Neural cell (in vitro differentiated cells): ENCODE results near the gene DCC.

ENCODE experiments used
- EP300 ChIP-seq: fragments of 450-650 bp; conservative IDR thresholded peaks from 2 replicates; pipeline ENCODE4 v1.6.1; 2014; ENCODE audit warnings: antibody characterized with exemption, mild to moderate bottlenecking, moderate library complexity; ENCODE audit not compliant: poor library complexity, severe bottlenecking
- EZH2 ChIP-seq: fragments of 200-600, 300-800 bp; shearing (Covaris generic), sonication (generic); IDR thresholded peaks from 2 replicates; pipeline ENCODE4 v1.6.1; 2014; ENCODE audit warnings: antibody characterized with exemption, low read length, borderline replicate concordance, mild to moderate bottlenecking; ENCODE audit not compliant: insufficient read depth, poor library complexity, severe bottlenecking
- POLR2AphosphoS5 ChIP-seq: IDR thresholded peaks from 2 replicates; pipeline ENCODE4 v1.6.1; 2012
- RAD21 ChIP-seq: fragments of 450-650 bp; conservative IDR thresholded peaks from 2 replicates; pipeline ENCODE4 v1.6.1; 2014; ENCODE audit warnings: antibody characterized with exemption, mild to moderate bottlenecking, moderate library complexity
- TAF1 ChIP-seq: IDR thresholded peaks from 2 replicates; pipeline ENCODE4 v1.6.1; 2012; ENCODE audit warnings: low read depth
- TF ChIP-seq, protein P1 (sequence below): fragments of 450-650 bp; IDR thresholded peaks from 2 replicates; pipeline ENCODE4 v1.5.1; 2014; ENCODE audit warnings: antibody characterized with exemption, mild to moderate bottlenecking, moderate library complexity; ENCODE audit not compliant: poor library complexity, severe bottlenecking
- TF ChIP-seq, protein P2 (sequence below): IDR thresholded peaks from 2 replicates; pipeline ENCODE4 v1.6.1; 2012; ENCODE audit warnings: borderline replicate concordance

DNA sequence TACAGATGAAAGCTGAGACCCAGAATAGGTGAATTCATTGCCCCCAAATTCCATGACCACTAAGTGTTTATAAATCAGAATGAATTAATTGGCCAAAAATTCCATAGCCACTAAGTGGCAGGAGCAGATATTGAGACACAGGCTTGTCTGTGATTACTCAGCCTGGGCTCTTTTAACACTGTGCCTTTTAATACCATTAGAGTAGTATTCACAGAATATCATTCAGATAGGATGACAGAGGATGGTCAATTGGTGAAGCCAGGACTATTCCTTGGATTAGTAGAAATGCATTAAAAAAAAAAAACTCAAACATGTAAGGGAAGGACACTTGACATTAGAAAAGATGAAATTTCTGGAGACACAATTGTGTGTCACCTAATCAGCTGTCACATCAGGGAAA is 698.6 kb downstream of the DCC start:
- no peak for TF ChIP-seq RAD21
- TF ChIP-seq, protein P1, sequence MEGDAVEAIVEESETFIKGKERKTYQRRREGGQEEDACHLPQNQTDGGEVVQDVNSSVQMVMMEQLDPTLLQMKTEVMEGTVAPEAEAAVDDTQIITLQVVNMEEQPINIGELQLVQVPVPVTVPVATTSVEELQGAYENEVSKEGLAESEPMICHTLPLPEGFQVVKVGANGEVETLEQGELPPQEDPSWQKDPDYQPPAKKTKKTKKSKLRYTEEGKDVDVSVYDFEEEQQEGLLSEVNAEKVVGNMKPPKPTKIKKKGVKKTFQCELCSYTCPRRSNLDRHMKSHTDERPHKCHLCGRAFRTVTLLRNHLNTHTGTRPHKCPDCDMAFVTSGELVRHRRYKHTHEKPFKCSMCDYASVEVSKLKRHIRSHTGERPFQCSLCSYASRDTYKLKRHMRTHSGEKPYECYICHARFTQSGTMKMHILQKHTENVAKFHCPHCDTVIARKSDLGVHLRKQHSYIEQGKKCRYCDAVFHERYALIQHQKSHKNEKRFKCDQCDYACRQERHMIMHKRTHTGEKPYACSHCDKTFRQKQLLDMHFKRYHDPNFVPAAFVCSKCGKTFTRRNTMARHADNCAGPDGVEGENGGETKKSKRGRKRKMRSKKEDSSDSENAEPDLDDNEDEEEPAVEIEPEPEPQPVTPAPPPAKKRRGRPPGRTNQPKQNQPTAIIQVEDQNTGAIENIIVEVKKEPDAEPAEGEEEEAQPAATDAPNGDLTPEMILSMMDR: no peak
- no peak for TF ChIP-seq EP300
- no peak for TF ChIP-seq POLR2AphosphoS5
- TF ChIP-seq, protein P2, sequence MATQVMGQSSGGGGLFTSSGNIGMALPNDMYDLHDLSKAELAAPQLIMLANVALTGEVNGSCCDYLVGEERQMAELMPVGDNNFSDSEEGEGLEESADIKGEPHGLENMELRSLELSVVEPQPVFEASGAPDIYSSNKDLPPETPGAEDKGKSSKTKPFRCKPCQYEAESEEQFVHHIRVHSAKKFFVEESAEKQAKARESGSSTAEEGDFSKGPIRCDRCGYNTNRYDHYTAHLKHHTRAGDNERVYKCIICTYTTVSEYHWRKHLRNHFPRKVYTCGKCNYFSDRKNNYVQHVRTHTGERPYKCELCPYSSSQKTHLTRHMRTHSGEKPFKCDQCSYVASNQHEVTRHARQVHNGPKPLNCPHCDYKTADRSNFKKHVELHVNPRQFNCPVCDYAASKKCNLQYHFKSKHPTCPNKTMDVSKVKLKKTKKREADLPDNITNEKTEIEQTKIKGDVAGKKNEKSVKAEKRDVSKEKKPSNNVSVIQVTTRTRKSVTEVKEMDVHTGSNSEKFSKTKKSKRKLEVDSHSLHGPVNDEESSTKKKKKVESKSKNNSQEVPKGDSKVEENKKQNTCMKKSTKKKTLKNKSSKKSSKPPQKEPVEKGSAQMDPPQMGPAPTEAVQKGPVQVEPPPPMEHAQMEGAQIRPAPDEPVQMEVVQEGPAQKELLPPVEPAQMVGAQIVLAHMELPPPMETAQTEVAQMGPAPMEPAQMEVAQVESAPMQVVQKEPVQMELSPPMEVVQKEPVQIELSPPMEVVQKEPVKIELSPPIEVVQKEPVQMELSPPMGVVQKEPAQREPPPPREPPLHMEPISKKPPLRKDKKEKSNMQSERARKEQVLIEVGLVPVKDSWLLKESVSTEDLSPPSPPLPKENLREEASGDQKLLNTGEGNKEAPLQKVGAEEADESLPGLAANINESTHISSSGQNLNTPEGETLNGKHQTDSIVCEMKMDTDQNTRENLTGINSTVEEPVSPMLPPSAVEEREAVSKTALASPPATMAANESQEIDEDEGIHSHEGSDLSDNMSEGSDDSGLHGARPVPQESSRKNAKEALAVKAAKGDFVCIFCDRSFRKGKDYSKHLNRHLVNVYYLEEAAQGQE: no peak
- TF ChIP-seq TAF1: no peak
- TF ChIP-seq EZH2: no peak
